NOMO-1 treated with dmso at 0.1 percent for 144 hours (cell line): ENCODE data around the gene TMEM74B.
A peak's percentile ranks its signal among the peaks of the same experiment; 100 is the strongest.
"Not testable (repeated sequence)": the region's sequence is repeated elsewhere in the genome, so short reads cannot be mapped to it uniquely, and the experiment has no call there.

Source experiments
- DNase-seq: peaks from one replicate; lab custom pipeline; 2025; ENCODE audit not compliant: unreplicated experiment; lab: John Stamatoyannopoulos, UW

The TMEM74B gene

DNA sequence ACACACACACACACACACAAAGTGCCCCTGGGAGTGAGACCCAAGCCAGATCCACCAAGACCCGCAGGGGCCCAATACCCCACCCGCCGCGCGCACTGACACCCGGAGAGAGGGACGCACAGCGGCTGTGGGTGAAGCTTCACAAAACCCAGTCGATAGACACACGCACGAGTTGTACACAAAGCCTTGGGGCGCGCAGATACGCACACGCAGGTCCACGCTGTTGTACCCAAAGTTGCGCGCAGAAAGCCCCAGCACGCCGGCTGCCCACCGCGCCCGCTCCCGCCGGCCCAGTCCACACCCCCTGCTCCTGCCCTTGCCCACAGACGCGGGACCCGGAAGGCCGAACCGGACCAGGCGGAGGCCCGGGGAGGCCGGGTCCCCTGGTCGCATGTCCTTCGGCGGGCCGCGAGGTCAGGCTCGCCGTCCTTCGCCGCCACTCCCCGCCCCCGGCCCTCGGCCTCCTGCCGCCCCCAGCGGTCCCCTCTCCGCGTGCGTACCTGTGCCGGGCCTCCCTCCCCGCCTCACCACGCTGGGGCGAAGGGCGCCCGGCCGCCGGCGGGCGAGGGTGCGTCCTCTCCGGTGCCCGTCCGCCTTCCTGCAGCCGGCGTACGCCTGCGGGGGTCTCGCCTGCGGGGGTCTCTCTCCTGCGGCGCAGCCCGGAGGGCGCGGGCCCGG is at the start of gene TMEM74B:
Gene TMEM74B, minus strand, starts transcription at position 344 of the 678 bp plus-strand sequence. CDS start 1,180 bp downstream, outside the sequence.
- DNase-seq, result no peak

DNA sequence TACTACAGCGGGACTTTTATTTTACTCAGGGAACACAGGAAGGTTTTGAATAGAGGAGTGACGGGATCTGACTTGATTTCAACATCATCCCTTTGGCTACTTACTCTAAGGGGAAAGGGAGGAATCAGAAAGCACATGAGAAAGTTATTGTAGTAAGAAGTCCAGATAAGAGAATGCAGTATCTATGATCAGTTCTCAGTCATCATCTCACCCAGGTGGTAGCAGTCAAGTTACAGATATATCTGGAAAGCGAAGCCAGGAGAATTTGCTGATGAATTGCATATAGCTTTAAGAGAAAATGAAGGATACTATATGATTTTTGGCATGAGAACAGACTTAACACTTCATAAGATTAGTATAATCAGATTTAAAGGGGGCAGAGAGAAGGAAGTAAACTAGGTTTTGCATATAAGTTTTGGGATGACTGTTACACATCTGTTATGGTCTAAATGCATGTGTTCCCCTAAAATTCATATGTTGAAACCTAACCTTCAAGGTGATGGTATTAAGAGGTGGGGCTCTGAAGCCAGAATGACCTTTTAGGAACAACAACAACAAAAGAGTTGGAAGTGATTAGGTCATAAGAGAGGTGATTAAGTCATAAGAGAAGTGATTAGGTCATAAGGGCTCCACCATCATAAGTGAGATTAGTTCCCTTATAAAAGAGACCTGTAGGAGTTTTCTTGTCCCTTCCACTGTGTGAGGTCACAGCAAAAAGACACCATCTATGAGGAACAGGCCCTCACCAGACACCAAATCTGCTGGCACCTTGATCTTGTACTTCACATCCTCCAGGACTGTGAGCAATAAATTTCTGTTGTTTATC is 47.7 kb upstream of the TMEM74B start:
- DNase-seq, result no peak

DNA sequence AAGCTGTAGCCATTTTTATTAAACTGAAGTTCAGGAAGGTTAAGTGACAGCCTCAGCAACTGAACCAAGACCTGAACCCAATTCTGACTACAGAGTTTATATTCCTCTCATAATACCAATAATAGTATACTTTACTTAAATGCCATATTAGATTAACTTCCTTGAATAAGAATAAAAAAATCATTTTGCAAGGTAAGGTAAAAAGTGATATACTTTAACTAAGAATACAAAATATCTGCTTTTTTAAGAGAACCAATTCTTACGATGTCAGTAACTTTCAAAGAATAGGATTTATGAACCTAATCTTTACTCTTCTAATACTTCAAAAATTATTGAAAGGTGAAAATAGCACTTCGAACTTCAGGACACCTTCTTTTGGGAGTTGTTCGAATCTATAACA is 44.8 kb upstream of the TMEM74B start:
- no peak for DNase-seq

DNA sequence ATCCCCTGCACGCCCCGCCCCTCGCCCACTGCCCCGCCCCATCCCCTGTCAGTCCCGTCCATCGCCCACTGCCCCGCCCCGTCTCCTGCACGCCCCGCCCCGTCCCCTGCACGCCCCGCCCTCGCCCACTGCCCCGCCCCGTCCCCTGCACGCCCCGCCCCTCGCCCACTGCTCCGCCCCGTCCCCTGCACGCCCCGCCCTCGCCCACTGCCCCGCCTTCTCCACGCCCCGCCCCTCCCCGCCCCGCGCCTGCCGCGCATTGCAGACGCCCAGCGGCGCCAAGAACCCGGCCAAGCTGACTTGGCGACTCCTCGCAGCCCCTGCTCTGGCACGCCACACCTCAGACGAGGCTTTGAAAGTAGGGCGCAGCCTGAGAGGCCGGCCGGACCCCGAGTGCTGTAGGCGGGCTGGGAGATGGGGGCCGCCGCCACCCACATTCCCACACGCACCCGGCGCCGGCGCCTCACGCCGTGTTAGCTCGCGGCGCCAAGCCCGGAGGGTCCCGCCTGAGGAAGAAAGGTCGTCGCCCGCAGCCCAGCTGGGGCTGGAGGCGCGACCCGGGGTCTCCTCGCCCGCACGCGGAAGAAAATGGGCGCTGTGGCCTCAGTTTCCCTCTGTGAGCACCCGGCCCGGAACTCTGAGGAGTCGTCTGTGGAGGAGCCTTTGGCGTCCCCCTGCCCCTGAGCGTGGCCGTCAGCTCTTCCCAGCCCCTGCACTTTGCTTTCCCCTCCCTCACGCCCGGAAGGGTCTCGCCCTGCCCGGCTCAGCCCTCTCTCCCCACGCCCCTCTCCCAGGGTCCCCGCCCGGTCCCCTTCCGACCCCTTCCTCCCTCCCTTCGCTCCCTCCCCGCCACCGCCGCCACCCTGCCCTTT is 41.2 kb upstream of the TMEM74B start, which contains the start of gene RAD21L1:
Gene RAD21L1, plus strand, starts transcription at position 262 of the 872 bp plus-strand sequence. CDS start 2,410 bp downstream, outside the sequence.
- no peak for DNase-seq

DNA sequence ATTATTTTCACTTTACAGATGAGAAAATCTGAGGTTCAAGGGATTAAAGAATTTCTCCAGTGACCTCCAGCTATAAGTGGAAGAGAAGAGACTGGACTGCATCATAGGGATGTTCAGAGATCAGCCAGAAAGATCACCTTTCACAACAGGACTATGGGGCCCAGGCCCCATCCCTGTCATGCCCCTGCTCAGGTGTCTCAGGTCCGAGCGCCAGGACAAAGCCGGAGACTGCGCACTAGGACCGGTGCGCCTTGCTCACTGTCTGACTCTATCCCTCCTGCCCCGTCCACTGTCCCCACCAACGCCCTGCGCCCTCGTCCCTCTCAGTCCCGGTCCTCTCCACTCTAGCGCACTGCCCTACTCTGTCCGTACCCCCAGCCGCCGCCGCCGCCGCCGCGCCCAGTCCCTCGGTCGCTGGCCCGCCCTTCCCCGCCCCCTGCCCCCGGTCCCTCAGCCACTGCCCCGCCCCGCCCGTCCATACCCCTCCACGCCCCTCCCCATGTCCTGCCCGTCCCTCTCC is 40.5 kb upstream of the TMEM74B start:
- peak; percentile 8 for DNase-seq

DNA sequence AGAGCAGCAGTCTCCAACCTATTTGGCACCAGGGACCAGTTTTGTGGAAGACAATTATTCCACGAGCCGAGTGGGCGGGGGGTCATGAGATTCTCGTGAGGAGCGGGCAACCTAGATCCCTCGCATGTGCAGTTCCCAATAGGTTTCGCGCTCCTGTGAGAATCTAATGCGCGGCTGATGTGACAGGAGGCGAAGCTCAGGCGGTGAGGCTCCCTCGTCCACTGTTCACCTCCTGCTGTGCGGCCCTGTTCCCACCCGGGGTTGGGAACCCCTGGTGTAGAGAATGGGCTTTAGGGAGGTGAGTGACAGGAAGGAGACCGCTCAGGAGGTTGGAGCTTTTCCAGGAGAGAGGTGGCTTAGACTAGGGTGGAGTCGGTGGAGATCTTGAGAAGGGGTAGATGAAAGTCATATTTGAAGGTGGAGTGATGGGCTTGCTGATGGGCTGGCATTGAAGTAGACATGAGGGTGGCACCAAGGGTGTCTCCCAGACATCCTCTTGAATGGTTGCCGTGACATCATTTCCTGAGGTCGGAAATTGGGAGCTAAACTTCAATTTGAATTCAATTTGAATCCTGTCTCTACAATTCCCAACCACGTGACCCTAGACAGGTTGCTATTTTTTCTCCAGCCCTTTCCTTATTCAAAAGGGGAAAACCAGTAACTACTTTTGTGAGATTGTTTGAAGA is 39.6 kb upstream of the TMEM74B start:
- DNase-seq, result no peak

DNA sequence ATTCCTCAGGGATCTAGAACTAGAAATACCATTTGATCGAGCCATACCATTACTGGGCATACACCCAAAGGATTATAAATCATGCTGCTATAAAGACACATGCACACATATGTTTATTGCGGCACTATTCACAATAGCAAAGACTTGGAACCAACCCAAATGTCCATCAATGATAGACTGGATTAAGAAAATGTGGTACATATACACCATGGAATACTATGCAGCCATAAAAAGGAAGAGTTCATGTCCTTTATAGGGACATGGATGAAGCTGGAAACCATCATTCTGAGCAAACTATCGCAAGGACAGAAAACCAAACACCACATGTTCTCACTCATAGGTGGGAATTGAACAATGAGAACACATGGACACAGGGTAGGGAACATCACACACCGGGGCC is 38.0 kb upstream of the TMEM74B start:
- not testable (repeated sequence) for DNase-seq

DNA sequence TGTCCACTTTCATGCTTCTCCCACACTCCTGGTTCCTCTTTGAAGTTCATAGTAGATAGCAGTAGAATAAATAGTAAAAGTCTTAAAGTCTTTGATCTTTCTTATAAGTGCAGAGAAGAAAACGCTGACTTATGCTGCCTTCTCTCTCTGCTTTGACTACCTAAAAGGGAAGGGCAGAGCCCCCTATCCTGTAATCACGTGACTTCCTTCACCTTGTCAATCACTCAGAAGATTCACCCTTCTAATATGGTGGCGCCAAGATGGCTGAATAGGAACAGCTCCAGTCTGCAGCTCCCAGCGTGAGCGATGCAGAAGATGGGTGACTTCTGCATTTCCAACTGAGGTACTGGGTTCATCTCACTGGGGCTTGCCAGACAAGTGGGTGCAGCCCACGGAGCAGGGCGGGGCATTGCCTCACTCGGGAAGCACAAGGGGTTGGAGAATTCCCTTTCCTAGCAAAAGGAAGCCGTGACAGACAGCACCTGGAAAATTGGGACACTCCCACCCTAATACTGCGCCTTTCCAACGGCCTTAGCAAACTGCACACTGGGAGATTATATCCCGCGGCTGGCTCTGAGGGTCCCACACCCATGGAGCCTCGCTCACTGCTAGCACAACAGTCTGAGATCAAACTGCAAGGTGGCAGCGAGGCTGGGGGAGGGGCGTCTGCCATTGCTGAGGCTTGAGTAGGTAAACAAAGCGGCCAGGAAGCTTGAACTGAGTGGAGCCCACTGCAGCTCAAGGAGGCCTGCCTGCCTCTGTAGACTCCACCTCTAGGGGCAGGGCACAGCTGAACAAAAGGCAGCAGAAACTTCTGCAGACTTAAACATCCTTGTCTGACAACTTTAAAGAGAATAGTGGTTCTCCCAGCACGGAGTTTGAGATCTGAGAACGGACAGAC is 32.0 kb upstream of the TMEM74B start:
- not testable (repeated sequence) for DNase-seq

DNA sequence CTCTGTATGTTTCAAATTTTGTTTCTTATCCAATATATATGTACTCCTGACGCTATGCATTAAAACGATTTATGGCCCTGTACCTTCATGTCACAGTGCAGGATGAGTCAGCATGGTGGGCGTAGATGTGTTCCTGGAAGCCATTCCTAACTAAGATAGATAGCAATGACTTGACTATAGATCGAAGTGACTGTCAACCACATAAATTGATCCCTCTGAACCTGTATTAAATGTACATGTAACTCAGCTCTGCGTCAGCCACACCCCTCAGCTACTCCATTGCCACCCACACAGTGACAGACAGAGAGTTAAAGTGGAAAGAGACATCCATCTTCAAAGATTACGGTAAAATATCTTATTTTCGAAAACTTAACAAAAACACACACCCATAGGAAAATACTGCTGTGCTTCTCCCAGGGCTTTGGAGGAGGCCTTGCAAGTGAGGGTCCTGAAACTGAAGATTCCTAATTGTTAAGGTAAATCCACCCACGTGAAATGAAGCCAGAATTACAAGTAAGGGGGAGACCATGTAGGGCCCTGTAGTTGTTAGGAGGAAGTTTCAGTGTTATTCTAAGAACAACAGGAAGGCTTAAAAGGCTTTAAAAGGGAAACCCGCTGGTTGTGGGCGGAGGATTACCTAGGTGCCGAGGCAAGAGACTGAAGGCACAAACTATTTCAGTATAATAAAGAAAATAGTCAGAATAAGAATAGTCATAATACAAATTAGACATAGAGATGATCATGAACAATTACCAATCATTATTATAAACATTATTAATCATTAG is 30.8 kb upstream of the TMEM74B start:
- peak; percentile 1 for DNase-seq

DNA sequence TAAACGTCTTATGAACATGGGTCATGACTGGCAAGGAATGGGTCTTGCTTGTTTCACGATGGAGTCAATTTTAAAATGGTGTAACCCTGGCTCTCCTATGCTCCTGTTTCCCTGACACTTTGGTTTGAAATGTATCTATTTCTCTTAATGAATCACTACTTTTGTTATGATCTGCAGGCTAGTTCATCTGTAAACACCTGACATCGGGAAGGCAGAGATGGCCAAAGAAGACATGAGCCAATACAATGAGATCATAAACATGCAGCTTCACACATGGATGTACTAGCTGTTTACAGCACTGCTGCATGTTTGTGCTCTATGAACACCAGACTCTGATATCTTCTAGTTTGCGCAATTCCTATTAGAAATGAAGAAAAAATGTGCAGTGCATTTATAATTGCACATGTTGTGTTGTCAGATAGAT is 30.1 kb upstream of the TMEM74B start:
- no peak for DNase-seq

DNA sequence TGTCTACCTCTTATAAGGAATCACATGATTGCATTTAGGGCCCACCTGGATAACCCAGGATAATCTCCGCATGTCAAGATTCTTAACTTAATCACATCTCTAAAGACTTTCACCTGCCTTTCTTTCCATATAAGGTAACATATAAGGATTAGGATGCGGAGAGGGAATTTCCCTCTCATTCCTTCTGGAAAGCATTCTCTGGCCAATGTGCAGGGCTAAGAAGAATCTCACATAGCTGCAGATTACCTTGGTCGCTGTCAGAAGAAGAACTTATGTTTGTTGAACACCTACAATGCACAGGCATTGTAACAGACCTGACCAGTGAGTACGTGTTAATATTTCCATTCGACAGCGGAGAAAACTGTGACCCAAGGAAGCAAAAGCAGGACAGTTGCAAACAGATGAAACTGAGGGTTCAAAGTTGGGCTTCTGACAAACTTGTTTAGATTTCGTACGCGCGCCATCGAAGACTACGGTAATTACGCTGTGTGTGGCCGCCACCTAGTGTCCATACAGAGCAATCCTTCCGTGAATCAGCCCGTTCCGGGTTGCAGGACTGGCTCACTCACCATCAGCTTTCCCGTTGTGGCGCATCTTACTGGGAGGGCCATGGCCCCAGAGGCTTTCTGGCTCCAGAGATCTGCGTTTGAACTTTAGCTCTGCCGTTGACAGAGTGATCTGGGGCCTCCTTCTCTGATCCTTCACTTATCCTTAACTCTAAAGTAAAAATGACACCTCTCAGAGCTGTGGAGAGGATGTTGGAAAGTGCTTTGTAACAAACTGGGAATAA is 28.0 kb upstream of the TMEM74B start:
- peak; percentile 31 for DNase-seq

DNA sequence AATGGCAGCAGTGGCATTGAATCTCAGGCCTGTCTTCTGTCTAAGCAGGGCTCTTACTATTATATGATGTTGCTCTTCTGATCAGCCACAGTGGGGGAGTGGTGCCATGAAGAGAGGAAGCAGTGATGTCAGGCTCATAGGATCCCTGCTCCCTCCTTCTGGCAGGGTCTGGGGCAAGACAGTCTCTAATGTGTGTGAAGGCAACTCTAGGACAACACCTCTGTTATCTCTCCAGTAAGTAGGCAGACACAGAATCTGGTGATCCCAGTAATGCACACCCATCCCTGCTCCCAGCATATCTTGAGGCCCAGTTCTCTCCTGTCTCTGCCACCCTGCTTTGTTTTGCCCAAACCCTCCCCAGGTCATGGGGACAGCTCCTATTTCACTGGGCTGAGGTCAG is 27.2 kb upstream of the TMEM74B start:
- no peak for DNase-seq

DNA sequence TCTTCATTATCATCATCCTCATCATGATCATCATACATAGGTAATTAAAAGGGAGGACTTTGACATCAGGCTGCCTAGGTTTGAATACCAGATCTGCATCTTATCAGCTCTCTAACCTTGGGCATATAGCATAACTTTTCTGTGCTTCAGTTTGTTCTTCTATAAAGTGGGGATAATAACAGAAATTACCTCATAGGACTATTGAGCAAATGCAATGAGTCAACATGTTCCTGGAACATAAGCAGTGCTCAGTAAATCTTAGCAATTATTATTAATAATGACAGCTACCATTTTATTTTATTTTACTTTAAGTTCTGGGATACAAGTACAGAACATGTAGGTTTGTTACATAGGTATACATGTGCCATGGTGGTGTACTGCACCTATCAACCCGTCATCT is 25.7 kb upstream of the TMEM74B start:
- DNase-seq, result no peak

DNA sequence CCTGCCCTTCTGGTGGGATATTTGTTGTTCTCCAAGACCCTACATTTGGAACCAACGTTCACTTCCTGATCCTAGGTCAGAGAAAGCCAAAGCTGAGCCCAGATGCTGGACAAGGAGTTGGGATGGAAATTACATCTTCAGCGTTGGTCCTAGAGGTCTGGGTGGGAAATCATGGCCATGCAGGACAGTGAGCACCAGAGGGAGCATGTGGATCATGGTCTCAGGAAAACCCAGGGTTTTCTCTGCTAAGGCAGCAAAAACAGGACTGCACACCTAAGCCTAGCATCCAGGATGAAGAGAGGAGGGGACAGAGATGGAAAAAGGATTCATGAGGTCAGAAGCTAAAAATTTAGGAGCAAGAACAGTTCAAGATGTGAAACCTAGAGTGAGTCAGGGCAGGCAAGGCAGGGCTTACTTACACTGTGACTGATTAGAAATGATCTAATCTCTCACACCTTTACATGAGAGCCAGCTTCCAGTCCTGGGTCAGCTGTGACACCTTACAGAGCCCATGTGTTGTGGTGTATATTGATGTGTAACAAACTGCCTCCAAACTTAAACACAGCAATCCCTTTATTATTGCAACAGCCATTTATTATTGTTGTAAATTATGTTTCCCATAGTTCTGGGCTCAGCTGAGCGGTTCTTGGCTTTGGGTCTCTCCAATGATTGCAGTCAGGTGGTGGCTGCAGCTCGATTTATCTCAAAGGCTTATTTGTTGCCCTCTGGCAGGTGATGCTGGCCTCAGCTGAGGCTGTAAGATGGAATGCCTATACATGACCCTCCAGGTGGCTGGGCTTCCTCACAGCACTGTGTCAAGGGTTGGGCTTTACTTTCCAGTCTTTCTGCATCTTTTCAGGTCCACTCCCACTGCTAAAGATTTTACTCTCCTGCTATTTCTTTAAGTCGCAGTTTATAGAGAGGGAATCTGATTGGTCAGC is 24.9 kb upstream of the TMEM74B start:
- no peak for DNase-seq

DNA sequence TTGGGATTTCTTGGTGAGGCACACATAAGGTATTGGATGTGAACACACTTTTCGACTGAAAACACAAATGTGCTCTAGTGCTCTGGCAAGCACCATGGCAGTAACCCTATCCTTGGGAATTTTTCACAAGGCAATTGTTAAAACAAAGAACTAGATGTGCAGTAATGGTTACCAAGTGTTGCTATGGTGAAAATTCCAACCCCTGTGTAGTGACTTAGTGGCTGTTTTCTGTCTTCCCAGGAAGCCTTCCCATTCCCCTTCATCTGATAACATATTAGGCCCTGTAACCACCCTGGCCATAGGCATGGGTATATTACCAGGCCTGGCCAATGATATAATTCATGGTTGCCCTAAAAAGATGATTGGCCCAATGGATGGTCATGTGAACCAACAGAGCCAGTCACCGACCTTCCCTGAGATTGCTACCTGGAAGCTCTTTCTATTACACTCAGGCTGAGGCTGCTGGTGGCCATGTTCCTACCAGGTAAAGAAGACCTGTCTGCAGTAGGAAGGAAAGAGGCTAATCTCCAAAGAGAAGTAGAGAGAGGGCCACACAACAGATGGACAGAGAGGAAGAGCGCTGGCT is 22.6 kb upstream of the TMEM74B start:
- DNase-seq, result no peak

DNA sequence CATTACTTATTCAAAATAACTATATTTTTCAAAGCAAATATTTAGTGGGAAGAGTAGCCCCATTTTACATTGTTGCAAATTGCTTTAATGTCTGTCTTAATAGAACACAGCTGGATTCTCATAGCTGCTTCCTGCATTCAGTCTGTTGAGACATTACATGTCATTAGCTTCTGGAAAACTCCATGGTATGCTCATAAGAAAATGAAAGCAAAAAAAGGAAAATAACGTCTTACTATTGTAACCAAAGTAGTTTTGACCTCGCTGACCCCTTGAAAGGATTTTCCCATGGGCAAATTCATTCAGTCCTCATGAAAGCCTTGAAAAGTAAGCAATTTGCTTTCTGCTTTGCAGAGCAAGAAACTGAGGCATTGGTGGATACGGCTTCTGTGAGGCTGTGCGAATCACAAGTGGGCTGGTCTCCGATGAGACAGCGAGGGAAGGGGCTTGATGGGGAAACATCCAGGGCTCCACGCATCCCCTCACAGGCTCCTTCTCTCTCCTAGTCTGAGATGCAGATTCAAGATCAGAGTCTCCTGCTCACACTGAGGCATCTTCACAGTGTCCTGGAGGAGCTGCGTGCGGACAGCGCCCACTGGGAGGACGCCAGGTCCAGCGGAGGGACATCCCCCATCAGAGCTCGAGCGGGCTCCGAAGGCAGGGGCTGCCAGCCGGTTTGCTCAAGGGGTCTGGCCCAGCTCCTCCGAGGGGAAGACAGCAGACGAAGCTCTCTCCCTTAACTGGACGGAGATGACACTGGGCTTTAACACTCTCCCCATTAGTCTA is 21.8 kb upstream of the TMEM74B start:
- no peak for DNase-seq
